Mucosa of gallbladder (tissue), 1 donor: Measurements from ENCODE around the gene AP2A2. TPM values are rescaled to one million over a fixed set of nuclear protein-coding genes. Genes with fewer than 3 reads are reported as not detected.

Experiments used
- DNase-seq: peaks from one replicate; pipeline ENCODE4 v3.0.0-alpha.2; 2020; ENCODE audit warnings: low spot score
- total RNA-seq: library from RNA; stranded (reverse); gene quantifications from one replicate; pipeline ENCODE4 v1.2.1, GENCODE V29; 2021
- donor health status: DM: no; HTN: no; CAD: no.

Gene AP2A2
- total RNA-seq, 1 donor from 2014 or later, result 91.8 TPM

DNA sequence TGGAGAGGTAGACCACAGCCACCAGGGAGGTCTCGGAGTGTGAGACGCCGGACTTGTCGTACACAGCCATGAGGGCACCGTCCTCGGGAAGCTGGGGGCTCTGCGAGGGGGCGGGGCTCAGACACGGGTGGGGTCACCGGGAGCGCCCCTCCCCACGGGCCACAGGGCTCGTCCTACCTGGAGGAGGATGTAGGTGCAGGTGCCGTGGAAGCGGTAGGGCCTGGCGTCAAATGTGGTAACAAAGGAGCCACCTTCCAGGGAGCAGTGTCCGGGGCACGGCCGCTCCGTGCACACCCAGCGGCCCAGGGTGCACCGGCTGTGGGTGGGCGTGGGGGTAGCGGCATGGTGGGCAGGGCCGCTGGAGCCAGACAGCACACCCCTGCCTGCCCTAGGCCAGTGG is 103.4 kb downstream of the AP2A2 start:
- DNase-seq, result no peak

GRCh38 chr11:1029654-1030053 is 104.0 kb downstream of the AP2A2 start:
- DNase-seq, result no peak

DNA sequence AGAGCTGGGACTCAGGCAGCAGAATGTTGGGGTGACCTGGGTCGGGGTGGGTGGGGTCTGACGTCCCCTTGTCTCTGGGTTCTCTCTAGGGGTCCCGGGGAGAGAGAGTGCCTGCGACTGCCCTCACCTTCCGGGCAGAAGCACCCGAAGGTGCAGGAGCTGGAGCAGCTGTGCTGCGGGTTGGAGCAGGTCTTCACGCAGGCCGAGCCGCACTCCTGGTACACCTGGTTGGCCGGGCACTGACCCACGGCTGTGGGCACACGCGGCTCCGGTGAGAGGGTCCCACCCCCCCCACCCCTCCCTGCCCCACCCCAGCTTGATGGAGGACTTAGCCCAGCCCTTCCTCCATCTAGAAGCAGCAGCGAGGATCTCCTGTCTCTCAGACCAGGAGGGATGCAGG is 104.4 kb downstream of the AP2A2 start:
- no peak for DNase-seq

DNA sequence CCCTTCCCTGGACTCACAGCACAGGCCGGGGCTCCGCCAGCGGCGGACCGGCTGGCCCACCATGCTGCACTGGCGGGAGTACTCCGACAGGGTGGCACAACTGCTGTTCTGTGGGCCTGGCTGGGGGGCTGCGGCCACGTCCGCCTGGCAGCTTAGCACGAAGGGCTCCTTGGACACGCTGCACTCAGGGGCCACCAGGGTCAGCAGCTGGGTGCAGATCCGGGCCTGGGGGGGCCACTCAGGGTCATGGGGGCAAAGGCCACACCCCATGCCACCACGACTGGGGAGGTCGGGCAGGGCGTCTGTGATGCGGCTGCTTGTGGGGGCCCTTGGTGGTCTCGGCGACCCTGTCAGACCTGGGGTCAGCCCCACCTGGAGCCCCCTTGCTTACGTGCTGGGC is 104.9 kb downstream of the AP2A2 start:
- no peak for DNase-seq

DNA sequence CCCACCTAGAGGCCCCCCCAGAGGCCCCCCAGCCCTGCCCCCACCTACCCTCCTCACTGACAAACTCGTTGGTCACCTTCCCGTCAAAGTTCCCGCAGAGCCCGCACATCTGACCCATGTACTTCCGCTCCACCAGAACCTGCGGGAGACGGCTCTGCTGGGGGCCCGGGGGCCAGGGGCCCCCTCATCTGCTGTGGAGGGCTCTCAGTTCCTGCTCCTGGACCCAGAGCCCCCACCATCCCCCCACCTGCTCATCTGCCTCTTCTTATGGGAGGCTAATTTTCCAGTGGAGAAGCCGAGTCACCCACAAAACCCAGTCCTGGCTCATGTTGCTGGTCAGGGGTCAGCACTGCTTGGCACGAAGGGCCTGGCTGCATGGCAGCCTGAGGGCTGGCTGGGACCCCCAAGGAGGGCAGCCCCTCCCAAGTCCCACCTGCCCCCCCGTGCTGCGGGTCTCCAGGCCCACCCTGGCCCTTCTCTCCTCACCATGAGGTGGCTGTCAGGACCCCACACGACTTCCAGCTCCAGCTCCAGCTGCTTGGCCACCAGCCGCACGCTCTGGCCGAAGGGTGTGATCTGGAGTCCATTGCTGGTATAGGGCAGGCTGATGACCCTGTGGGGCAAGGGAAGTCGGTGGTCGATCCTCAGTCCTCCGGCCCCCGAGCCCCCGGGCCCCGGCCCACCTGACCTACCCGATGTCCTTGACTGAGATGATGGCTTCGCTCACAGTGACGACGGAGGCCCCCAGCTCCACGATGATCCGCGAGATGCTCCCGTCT is 105.6 kb downstream of the AP2A2 start:
- no peak for DNase-seq

DNA sequence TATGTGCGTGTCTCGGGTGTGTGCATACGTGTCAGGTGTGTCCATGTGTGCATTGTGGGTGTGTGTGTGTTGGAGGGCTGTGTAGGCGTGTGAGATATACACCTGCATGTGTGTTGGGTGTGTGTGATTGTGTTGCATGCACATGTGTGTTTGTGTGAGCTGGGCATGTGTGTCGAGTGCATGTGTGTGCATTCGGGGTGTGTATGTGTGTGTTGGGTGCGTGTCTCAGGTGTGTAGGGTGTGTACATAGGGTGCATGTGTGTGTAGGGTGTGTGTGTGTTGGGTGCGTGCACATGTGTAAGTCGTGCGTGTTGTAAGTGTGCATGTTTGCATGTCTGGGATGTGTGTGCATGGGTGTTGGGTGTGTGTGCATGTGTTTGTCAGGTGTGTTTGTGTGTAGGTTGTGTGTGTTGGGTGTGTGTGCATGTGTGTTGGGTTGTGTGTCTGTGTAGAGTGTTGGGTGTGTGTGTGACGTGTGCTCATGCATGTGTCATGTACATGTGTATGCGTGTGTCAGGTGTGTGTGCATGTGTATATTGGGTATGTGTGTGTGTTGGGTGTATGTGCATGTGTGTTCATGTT is 106.7 kb downstream of the AP2A2 start:
- DNase-seq, result no peak

DNA sequence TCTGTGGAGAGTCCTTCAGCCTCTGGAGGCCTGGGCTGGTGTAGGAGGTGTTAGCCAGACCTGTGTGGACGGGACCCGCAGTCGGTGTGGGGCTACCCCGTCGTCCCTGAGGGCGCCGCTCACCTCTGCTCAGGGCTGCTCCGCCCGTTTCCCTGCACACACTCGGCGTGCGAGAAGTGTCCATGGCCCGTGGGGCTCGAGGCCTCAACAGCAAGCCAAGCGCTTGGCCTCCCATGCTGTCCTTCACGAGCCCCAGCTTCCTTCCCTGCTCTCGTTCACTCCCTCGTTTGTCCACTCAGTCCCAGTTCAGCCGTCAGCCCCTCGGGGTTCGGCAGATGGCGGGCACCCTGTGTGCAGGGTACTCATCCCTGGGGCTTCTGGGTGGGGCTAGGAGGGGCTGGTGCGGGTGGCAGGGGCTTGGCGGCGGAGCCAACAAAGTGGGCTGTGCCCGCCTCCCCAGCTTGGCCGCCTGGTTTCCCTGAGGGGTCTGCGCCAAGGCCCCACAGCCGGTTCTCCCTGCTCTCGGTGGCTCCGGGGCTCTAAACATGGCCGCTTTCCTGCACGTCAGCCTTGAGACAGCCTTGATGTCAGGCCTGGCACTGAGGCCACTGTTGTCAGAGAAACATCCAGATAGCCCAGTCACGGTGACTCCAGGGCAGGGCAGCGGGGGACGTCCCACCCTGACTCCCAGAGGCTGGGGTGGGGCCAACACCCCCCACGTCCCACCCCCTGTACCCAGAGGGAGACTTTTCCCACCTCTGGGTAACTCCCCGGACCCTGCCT is 107.5 kb downstream of the AP2A2 start:
- DNase-seq, result no peak

- DNase-seq, result no peak
Measured at GRCh38 chr11:1034001-1034400, 108.3 kb downstream of the AP2A2 start.

DNA sequence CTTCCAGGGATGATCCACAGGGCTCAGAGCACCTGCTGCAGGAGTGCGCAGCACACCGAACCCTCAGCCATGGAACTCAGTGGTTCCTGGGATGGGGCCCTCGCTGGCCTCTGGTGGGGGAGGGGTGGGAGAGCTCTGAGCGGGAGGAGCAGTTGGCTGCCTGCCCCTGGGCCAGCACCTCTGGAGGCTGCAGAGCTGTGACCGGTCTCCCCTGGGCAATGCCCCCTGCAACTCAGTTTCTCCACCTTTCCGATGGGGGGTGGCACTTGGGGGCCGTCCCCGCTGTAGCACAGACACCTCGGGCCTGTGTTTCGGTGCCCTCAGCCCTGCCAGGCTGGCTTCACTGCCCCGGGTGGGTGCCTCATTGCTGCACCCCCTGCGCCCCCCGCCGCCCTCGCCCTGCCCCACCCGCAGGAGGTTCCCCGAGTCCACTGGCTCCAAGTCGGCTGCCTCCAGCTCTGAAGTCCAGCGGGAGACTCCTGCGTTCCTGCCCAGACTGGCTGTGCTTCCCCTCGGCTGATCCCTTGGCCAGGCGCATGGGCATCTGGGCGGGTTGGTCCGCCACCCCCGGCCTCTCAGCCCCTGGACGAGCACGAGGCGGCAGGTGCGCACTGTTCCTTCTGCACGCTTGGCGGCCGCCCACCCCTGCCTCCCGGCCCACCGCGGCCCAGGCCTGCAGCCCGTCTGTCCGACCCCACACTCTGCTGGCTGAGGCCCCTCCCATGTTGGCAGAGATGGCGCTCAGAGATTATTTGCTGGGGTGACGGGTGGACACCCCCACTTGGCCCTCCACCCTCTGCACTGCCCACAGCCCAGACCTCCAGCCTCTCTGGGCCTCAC is 109.0 kb downstream of the AP2A2 start:
- DNase-seq, result no peak

DNA sequence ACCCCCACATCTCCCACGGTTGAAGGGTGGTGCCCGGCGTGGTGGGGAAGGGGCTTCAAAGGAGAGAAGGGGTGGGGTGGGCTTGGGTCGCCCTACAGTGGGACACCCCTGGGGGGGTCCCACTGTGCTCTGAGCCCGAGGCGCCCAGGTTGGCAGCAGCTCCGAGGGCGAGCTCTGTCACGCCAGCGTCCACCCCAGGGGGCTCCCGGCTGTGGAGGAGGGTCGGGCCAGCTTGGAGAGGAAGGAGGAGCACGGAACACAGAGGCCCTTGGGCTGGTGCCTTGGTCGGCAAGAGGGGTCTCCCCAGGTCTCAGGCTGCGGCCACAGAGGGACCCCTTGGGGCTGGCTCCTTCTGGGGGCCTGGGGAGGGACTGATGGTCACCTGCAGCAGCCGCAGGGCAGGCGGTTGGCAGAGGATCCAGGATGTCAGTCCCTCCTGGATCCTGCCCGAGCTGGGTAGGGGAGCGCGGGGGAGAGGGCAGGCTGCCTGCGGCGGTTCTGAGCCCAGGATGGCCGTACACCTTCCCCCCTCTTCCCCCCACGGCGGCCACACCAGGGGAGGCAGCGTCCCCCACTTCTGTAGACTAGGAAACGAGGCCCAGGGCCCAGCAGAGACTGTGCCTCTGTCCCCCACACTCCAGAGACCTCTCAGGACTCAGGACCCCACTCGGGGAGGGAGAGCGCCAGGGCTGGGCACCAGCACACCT is 110.1 kb downstream of the AP2A2 start:
- DNase-seq, result no peak

GRCh38 chr11:1036303-1036923 is 110.7 kb downstream of the AP2A2 start, which contains the start of gene MUC6:
TSS of gene MUC6 (minus strand) at chr11:1036718. CDS start at chr11:1036655, 63 bp downstream.
- DNase-seq, result no peak

GRCh38 chr11:1036931-1037330 is 111.3 kb downstream of the AP2A2 start:
- DNase-seq, result no peak

DNA sequence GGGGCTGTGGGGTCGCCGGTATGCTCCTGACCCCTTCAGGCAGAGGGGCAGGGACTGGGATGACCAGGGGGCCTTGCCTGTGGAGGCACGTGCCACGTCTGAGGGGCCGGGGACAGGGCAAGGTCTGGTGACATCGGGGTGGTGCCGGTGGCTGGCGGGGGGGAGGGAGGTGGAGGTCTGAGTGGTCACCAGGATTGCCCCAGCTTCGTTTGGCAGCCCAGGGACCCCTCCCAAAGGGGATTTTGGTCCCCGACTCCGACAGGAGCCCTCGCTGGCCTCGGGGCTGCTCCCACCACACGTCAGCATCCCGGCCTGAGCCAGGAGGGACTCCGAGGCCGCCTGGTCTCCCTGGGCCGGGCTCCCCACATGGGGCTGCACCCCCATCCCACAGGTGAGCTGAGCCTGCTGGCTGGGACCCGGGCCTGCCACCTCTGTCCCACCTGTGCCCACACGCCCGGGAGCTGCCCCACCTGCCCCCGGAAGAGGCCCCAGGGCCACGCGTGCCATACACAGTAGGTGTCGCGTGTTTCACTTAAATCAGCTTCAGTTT is 111.9 kb downstream of the AP2A2 start:
- no peak for DNase-seq

- DNase-seq, result no peak
Measured at GRCh38 chr11:1038361-1038760, 112.7 kb downstream of the AP2A2 start.

GRCh38 chr11:1038921-1039320 is 113.3 kb downstream of the AP2A2 start:
- DNase-seq, result no peak

GRCh38 chr11:1039481-1040427 is 114.1 kb downstream of the AP2A2 start:
- DNase-seq, result no peak

- DNase-seq, result no peak
Measured at GRCh38 chr11:1040428-1041148, 114.9 kb downstream of the AP2A2 start.

DNA sequence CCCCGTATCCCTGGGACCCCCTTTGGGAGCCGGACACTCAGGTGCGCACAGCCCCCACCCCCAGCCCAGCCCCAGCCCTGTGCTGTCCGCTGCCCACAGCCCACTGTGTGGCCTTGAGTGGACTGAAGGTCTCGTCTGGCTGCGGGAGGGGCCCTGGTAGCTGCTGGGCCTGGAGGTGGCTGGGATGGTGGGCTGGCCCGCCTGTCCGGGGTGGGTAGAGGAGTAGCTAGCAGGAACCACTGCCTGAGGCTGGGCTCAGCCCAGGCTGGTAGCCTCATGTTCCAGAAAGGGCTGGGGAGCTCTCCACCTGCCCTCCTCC is 115.4 kb downstream of the AP2A2 start:
- no peak for DNase-seq

- DNase-seq, result no peak
Measured at GRCh38 chr11:1041471-1041870, 115.8 kb downstream of the AP2A2 start.
